ENCODE data around the gene DGKD.

Gene DGKD

GRCh38 chr2:233490831-233491230 is 136.5 kb downstream of the DGKD start:
- intact Hi-C loops (cut with micrococcal nuclease), result no loop called here
- Mint-ChIP-seq H3K27me3 (no peaks in the 10 kb centered on the region), H3K4me3 (no peak overlapping the region), H3K9me3 (no peaks in the 10 kb centered on the region), H3K4me1 (ENCODE audit: low read depth) (no peaks in the 10 kb centered on the region), H3K27ac (no peak overlapping the region), H3K36me3 (ENCODE audit: low read depth) (peaks cover 71% of the 10 kb centered on the region)

- H3K27me3 Mint-ChIP-seq, result no peaks in the 10 kb centered on the region
- H3K4me3 Mint-ChIP-seq, result no peak overlapping the region
- H3K27ac Mint-ChIP-seq, result no peak overlapping the region
- H3K9me3 Mint-ChIP-seq, result no peaks in the 10 kb centered on the region
- intact Hi-C loops (cut with micrococcal nuclease), result no loop called here
- H3K4me1 Mint-ChIP-seq (ENCODE audit: low read depth), result no peaks in the 10 kb centered on the region
- H3K36me3 Mint-ChIP-seq (ENCODE audit: low read depth), result peaks cover 69% of the 10 kb centered on the region
Observed at GRCh38 chr2:233491326-233491725, 137.0 kb downstream of the DGKD start.

GRCh38 chr2:233492078-233492477 is 137.8 kb downstream of the DGKD start:
- no peak overlapping the region for H3K4me3 Mint-ChIP-seq
- intact Hi-C loops (cut with micrococcal nuclease), result no loop called here
- H3K27ac Mint-ChIP-seq, result no peak overlapping the region
- no peaks in the 10 kb centered on the region for H3K27me3 Mint-ChIP-seq
- H3K9me3 Mint-ChIP-seq, result no peaks in the 10 kb centered on the region
- H3K4me1 Mint-ChIP-seq (ENCODE audit: low read depth), result no peaks in the 10 kb centered on the region
- H3K36me3 Mint-ChIP-seq (ENCODE audit: low read depth), result peaks cover 67% of the 10 kb centered on the region

DNA sequence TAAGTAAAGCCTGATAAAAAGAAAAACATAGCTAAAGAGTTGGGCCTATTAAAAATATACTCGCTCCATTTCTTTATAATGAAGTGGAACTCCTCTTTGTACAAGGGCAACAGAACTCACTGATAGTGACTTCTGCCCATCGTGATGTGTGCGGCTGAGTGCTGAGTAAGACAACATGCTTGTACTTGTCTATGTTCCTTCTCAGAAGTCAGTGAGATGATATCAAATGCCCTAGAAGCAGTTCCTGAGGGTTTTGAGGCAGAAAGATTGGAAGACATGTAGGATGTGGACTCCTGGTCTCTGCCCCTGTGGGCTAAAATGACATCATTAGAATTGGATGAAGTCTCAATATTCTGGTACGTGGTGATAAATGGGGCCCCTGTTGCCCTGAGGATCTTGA is 138.5 kb downstream of the DGKD start:
- no peaks in the 10 kb centered on the region for H3K9me3 Mint-ChIP-seq
- peaks cover 70% of the 10 kb centered on the region for H3K36me3 Mint-ChIP-seq (ENCODE audit: low read depth)
- no peaks in the 10 kb centered on the region for H3K27me3 Mint-ChIP-seq
- H3K27ac Mint-ChIP-seq, result no peak overlapping the region
- no peaks in the 10 kb centered on the region for H3K4me1 Mint-ChIP-seq (ENCODE audit: low read depth)
- intact Hi-C loops (cut with micrococcal nuclease), result no loop called here
- H3K4me3 Mint-ChIP-seq, result no peak overlapping the region

GRCh38 chr2:233495503-233496496 is 141.5 kb downstream of the DGKD start:
- Mint-ChIP-seq H3K36me3 (ENCODE audit: low read depth) (peaks cover 57% of the 10 kb centered on the region), H3K27ac (no peak overlapping the region), H3K9me3 (no peaks in the 10 kb centered on the region), H3K27me3 (no peaks in the 10 kb centered on the region), H3K4me3 (no peak overlapping the region), H3K4me1 (ENCODE audit: low read depth) (peaks cover 5% of the 10 kb centered on the region)
- intact Hi-C loops (cut with micrococcal nuclease), result no loop called here

GRCh38 chr2:233497692-233498091 is 143.4 kb downstream of the DGKD start:
- Mint-ChIP-seq H3K9me3 (peaks cover 5% of the 10 kb centered on the region), H3K4me3 (no peak overlapping the region), H3K36me3 (ENCODE audit: low read depth) (peaks cover 63% of the 10 kb centered on the region), H3K27ac (no peak overlapping the region), H3K4me1 (ENCODE audit: low read depth) (peaks cover 11% of the 10 kb centered on the region), H3K27me3 (no peaks in the 10 kb centered on the region)
- intact Hi-C loops (cut with micrococcal nuclease), result no loop called here

GRCh38 chr2:233498126-233498525 is 143.8 kb downstream of the DGKD start:
- Mint-ChIP-seq H3K27me3 (no peaks in the 10 kb centered on the region), H3K36me3 (ENCODE audit: low read depth) (peaks cover 63% of the 10 kb centered on the region), H3K9me3 (peaks cover 10% of the 10 kb centered on the region), H3K27ac (no peak overlapping the region), H3K4me1 (ENCODE audit: low read depth) (peaks cover 11% of the 10 kb centered on the region), H3K4me3 (no peak overlapping the region)
- intact Hi-C loops (cut with micrococcal nuclease), result no loop called here

DNA sequence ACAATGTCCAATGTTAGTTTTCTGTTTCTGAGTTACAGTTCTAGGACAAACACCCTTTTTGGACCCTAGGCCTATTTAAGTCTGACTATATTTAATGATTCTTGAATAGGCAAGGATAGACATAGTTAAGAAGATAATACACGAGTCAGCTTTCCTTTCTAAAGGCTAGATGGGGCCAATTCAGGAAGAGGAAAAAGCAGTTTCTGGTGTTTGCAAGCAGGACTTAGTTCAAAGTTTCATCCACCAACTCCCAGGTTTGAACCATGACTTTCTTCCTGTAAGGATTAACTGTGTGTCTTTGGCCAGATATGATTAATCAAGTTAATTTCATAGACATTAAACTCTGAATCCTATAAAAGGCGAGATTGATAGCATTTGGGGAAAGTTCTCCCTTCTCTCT is 145.6 kb downstream of the DGKD start:
- Mint-ChIP-seq H3K27ac (no peak overlapping the region), H3K4me1 (ENCODE audit: low read depth) (peaks cover 11% of the 10 kb centered on the region), H3K9me3 (peaks cover 25% of the 10 kb centered on the region), H3K4me3 (no peak overlapping the region), H3K27me3 (no peaks in the 10 kb centered on the region), H3K36me3 (ENCODE audit: low read depth) (peaks cover 76% of the 10 kb centered on the region)
- intact Hi-C loops (cut with micrococcal nuclease), result no loop called here

DNA sequence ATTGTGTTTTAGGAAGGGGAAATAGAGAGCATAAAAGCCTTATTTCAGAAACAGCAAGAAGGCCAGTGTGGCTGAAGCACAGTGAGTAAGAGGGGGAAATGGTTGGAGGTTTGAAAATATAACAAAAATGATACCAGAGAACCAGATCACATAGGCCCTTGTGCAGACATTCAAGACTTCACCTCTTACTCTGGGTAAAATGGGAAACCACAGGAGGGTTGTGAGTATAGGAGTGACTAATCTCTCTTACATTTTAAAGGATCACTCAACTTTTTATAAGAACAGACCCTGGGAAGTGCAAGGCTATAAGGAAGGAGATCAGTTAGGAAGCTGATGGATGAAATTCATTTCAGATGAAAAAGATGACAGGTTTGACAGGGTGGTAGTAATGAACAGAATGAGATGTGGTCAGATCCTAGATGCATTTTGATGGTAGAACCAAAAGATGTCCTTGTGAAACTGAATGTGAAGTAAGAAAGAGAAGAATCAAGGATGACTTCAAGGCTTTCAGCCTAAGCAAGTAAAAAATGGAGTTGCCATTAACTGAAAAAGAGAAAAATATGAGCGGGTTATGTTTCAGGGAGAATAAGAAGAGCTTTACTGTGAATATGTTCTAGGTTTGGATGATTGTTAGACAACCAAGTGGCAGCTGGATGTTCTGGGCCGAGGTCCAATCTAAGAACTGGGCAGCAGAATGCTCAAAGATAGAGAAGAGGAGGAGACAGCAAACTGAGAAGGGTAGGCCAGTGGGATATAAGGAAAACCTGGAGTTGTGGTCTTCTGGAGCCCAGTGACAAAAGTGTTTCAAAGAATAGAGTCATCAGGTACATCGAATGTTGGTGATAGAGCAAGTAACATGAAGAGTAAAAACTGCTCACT is 147.1 kb downstream of the DGKD start:
- H3K27ac Mint-ChIP-seq, result no peak overlapping the region
- intact Hi-C loops (cut with micrococcal nuclease), result no loop called here
- peaks cover 11% of the 10 kb centered on the region for H3K4me1 Mint-ChIP-seq (ENCODE audit: low read depth)
- no peak overlapping the region for H3K4me3 Mint-ChIP-seq
- H3K27me3 Mint-ChIP-seq, result no peaks in the 10 kb centered on the region
- H3K9me3 Mint-ChIP-seq, result peaks cover 25% of the 10 kb centered on the region
- H3K36me3 Mint-ChIP-seq (ENCODE audit: low read depth), result peaks cover 79% of the 10 kb centered on the region

DNA sequence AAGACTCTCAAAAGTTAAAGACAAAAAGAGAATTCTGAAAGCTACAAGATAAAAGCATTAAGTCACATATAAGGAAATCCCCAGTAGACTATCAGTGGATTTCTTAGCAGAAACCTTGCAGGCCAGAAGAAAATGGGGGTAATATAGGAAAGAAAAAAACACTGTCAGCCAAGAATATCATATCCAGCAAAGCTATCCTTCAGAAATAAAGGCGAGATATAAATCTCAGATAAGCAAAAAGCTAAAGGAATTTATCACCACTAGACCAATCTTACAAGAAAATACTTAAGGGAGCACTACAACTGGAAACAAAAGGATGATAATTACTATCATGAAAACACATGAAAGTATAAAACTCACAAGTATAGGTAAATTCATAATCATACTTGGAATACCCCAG is 149.2 kb downstream of the DGKD start:
- intact Hi-C loops (cut with micrococcal nuclease), result no loop called here
- Mint-ChIP-seq H3K27me3 (no peaks in the 10 kb centered on the region), H3K4me1 (ENCODE audit: low read depth) (peaks cover 11% of the 10 kb centered on the region), H3K27ac (no peak overlapping the region), H3K36me3 (ENCODE audit: low read depth) (peaks cover 74% of the 10 kb centered on the region), H3K9me3 (peaks cover 25% of the 10 kb centered on the region), H3K4me3 (no peak overlapping the region)

DNA sequence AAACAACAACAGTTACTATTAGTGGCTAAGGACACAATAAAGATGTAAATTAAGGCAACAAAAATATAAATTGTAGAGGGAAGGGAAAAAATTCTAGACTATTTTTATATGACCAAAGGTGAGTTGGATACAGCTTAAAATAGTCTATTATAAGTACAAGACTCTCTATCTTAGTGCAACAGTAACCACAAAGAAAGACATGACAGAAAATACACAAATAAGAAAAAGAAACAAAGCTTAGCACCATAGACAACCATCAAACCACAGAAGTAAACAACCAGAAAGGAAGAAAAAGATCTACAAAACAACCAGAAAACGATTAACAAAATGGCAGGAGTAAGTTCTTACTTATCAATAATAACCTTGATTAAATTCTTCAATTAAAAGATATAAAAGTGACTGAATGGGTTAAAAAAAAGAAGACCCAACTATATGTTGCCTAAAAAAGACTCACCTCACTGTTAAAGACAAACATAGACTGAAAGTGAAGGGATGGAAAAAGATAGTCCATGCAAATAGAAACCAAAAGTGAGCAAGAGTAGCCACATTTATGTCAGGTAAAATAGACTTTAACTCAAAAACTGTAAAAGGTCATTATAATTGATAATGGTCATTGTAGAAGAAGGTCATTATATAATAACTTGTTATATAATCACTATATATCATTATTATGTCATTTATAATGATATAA is 149.8 kb downstream of the DGKD start:
- H3K9me3 Mint-ChIP-seq, result peaks cover 25% of the 10 kb centered on the region
- no peaks in the 10 kb centered on the region for H3K27me3 Mint-ChIP-seq
- peaks cover 11% of the 10 kb centered on the region for H3K4me1 Mint-ChIP-seq (ENCODE audit: low read depth)
- no peak overlapping the region for H3K27ac Mint-ChIP-seq
- intact Hi-C loops (cut with micrococcal nuclease), result no loop called here
- H3K4me3 Mint-ChIP-seq, result no peak overlapping the region
- peaks cover 67% of the 10 kb centered on the region for H3K36me3 Mint-ChIP-seq (ENCODE audit: low read depth)

DNA sequence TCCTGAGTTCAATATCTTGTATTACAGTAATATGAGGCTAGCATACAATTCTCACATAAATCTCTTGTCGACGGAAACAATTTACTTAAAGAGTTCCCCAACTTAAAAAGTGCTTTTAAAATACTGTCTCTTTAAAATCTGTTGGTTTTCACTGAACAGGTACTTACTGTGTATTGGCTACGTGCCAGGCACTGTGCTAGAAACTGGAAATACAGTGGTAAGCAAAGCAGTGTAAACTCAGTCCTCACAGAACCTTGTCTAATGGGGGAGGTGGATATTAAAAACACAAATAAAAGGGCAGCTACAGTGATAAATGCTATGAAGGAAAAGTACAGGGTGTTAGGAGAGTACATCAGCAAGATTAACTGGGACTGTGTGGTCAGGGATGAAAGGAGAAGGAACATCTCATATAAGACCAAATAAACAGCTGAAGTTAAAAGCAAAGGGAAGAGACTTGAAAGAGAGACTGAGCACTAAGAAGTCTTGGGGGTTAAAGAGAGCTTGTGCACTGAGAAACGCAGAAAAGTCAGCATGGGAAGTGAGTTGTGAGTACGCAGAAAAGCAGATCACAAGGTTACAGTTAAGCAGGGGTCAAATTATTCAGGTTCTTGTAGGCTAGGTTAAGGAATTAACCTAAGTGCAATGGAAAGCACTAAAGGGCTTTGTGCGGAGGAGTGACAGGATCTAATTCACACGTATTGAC is 159.8 kb downstream of the DGKD start:
- H3K4me3 Mint-ChIP-seq, result no peak overlapping the region
- H3K36me3 Mint-ChIP-seq (ENCODE audit: low read depth), result peaks cover 40% of the 10 kb centered on the region
- H3K9me3 Mint-ChIP-seq, result no peaks in the 10 kb centered on the region
- no peaks in the 10 kb centered on the region for H3K4me1 Mint-ChIP-seq (ENCODE audit: low read depth)
- intact Hi-C loops (cut with micrococcal nuclease), result no loop called here
- no peaks in the 10 kb centered on the region for H3K27me3 Mint-ChIP-seq
- no peak overlapping the region for H3K27ac Mint-ChIP-seq

Data from dendritic cell treated with granulocyte-macrophage colony-stimulating factor and Interleukin-4, amounts not matched to agents 40 ng/mL and 50 ng/mL, for 4 days (primary cell).